HG02970 (cell line): Measurements from ENCODE around the gene CAT.

ENCODE experiments used
- ATAC-seq: cut with Tn5 transposase; IDR thresholded peaks from one replicate; pipeline ENCODE4 v1.9.1; 2021; ENCODE audit warnings: mild to moderate bottlenecking, moderate library complexity, moderate number of reproducible peaks; ENCODE audit not compliant: unreplicated experiment, low FRiP score

Gene CAT

GRCh38 chr11:34493468-34493867, 54.7 kb downstream of the CAT start:
- ATAC-seq: no peak

- no peak for ATAC-seq
Measured at GRCh38 chr11:34493926-34494595, 55.3 kb downstream of the CAT start.

- ATAC-seq: no peak
Measured at GRCh38 chr11:34495239-34495723, 56.5 kb downstream of the CAT start.

- ATAC-seq: no peak
Measured at GRCh38 chr11:34495724-34496377, 57.1 kb downstream of the CAT start.

GRCh38 chr11:34499719-34500500, 61.2 kb downstream of the CAT start:
- no peak for ATAC-seq

GRCh38 chr11:34501500-34501899, 62.8 kb downstream of the CAT start:
- no peak for ATAC-seq

- no peak for ATAC-seq
Measured at GRCh38 chr11:34501949-34502348, 63.2 kb downstream of the CAT start.

- ATAC-seq: no peak
Measured at GRCh38 chr11:34502949-34503348, 64.2 kb downstream of the CAT start.

- no peak for ATAC-seq
Measured at GRCh38 chr11:34505874-34506273, 67.1 kb downstream of the CAT start.

GRCh38 chr11:34507156-34507555, 68.4 kb downstream of the CAT start:
- ATAC-seq: no peak

- no peak for ATAC-seq
Measured at GRCh38 chr11:34507610-34508009, 68.9 kb downstream of the CAT start.

GRCh38 chr11:34508524-34508923, 69.8 kb downstream of the CAT start:
- no peak for ATAC-seq

GRCh38 chr11:34509336-34509876, 70.7 kb downstream of the CAT start:
- no peak for ATAC-seq

- no peak for ATAC-seq
Measured at GRCh38 chr11:34510218-34510617, 71.5 kb downstream of the CAT start.

- no peak for ATAC-seq
Measured at GRCh38 chr11:34510673-34511072, 71.9 kb downstream of the CAT start.

- ATAC-seq: no peak
Measured at GRCh38 chr11:34512840-34513681, 74.3 kb downstream of the CAT start.

- no peak for ATAC-seq
Measured at GRCh38 chr11:34513682-34514449, 75.1 kb downstream of the CAT start, which contains the start of gene ELF5. Gene ELF5 (minus strand): TSS chr11:34513794. CDS start chr11:34505749, 8,045 bp downstream.

GRCh38 chr11:34514597-34514996, 75.9 kb downstream of the CAT start:
- ATAC-seq: no peak
